ENCODE results near the gene OR5C1. TPM values are rescaled to one million over a fixed set of nuclear protein-coding genes. Genes with fewer than 3 reads are reported as not detected.

Gene OR5C1
- total and polyA plus RNA-seq, 4 donors = not detected

DNA sequence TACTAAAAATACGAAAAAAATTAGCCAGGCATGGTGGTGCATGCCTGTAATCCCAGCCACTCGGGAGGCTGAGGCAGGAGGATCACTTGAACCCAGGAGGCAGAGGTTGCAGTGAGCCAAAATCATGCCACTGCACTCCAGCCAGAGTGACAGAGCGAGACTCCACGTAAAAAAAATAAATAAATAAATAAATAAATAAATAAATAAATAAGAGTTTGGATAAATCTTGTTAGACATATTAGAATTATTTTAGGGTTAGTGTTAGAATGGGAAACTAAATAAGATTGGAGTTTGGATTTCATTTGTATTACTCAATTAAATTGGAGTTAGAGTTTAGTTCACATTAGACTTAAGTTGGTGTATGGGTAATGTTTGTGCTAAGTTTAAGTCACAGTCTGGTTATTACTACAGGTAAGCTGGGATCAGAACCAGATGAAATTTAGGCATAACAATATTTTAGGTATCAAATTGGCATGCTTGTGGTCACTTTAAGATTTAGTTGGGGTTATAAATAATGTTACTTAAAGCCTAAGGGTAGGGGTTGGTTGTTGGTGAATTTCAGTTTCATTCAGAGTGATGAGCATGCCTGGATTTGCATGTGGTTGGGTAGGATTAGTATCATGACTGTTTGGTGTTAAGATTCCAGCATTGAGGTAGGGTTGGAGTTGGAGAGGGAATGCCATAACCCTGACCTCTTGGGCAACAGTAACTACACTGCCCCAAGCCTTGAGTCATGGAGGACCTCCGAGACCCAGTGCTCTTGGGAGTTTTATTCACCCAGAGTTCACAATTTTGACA, 3.3 kb downstream of the OR5C1 start:
- TF ChIP-seq, protein P1, sequence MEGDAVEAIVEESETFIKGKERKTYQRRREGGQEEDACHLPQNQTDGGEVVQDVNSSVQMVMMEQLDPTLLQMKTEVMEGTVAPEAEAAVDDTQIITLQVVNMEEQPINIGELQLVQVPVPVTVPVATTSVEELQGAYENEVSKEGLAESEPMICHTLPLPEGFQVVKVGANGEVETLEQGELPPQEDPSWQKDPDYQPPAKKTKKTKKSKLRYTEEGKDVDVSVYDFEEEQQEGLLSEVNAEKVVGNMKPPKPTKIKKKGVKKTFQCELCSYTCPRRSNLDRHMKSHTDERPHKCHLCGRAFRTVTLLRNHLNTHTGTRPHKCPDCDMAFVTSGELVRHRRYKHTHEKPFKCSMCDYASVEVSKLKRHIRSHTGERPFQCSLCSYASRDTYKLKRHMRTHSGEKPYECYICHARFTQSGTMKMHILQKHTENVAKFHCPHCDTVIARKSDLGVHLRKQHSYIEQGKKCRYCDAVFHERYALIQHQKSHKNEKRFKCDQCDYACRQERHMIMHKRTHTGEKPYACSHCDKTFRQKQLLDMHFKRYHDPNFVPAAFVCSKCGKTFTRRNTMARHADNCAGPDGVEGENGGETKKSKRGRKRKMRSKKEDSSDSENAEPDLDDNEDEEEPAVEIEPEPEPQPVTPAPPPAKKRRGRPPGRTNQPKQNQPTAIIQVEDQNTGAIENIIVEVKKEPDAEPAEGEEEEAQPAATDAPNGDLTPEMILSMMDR (IDR thresholded peaks at IDR 0.05; ENCODE audit: control extremely low read depth, extremely low read depth) = no peak
- Histone ChIP-seq H3K27ac (ENCODE audit: low read depth in 1 of 2, low read length in 1 of 2) (no peak overlapping the region), H3K4me1 (ENCODE audit: control insufficient read depth in 5 of 5, insufficient read depth in 5 of 5, low read length in 5 of 5) (no peaks in the 10 kb centered on the region), H3K4me3 (no peak overlapping the region), H3K36me3 (ENCODE audit: control insufficient read depth in 4 of 4, insufficient read depth in 4 of 4, low read length in 4 of 4) (no peaks in the 10 kb centered on the region), H3K27me3 (ENCODE audit: control insufficient read depth in 3 of 3, insufficient read depth in 3 of 3, low read length in 2 of 3) (no peaks in the 10 kb centered on the region), H3K9me3 (ENCODE audit: control insufficient read depth in 4 of 4, insufficient read depth in 3 of 4, low read length in 3 of 4) (no peaks in the 10 kb centered on the region), H3K9ac (ENCODE audit: insufficient read depth in 1 of 2, low read length in 2 of 2) (no peak overlapping the region)
- 92 to 93% methylated on average over 5 of the region's 5 CpGs for WGBS, 2 donors
- DNase-seq (no peak), ATAC-seq (ENCODE audit: insufficient read depth, low FRiP score) (no peak)

DNA sequence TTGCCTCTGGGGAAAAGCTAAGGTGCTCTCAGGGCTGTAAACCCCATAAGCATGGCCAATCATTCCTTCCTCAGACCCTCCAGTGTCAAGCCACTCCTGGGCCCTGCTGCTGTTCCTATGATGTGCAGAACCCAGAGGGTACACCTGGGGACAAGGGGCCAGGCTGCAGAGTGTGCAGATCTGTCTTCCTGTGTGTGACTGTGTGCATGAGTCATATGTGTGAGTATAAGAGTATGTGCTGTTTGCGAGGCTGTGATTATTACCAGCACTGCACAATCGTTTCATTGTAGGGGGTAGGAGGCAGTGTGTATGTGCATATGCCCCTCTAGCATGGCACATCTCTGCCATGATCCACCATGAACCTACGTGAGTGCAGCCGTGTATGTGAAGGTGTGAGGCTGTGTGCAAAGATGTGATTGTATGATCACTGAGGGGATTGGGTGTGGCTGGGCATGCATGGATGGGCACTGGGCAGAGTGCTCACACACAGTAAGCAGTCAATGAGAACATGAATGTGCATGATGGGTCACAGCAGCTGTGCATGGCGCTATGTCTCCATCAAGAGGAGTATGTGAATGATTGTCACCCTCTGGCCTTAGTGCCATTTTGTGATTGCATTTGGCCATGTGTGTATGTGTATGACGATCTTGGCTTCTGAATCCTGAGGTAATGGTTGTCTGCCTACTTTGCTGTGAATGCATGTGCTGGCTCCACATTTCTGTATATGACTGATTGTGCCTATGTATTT, 8.8 kb downstream of the OR5C1 start:
- Histone ChIP-seq H3K4me3 (no peak overlapping the region), H3K36me3 (ENCODE audit: control insufficient read depth in 4 of 4, insufficient read depth in 4 of 4, low read length in 4 of 4) (no peaks in the 10 kb centered on the region), H3K4me1 (ENCODE audit: control insufficient read depth in 5 of 5, insufficient read depth in 5 of 5, low read length in 5 of 5) (no peaks in the 10 kb centered on the region), H3K9ac (ENCODE audit: insufficient read depth in 1 of 2, low read length in 2 of 2) (no peak overlapping the region), H3K27me3 (ENCODE audit: control insufficient read depth in 3 of 3, insufficient read depth in 3 of 3, low read length in 2 of 3) (no peaks in the 10 kb centered on the region), H3K9me3 (ENCODE audit: control insufficient read depth in 4 of 4, insufficient read depth in 3 of 4, low read length in 3 of 4) (peaks cover 0 to 3% (median 0%) of the 10 kb centered on the region in 4 donors), H3K27ac (ENCODE audit: low read depth in 1 of 2, low read length in 1 of 2) (no peak overlapping the region)
- TF ChIP-seq, protein P1 (IDR thresholded peaks at IDR 0.05; ENCODE audit: control extremely low read depth, extremely low read depth) = no peak
- WGBS, 2 donors = 88 to 94% methylated on average over 6 of the region's 6 CpGs
- DNase-seq (no peak), ATAC-seq (ENCODE audit: insufficient read depth, low FRiP score) (no peak)

DNA sequence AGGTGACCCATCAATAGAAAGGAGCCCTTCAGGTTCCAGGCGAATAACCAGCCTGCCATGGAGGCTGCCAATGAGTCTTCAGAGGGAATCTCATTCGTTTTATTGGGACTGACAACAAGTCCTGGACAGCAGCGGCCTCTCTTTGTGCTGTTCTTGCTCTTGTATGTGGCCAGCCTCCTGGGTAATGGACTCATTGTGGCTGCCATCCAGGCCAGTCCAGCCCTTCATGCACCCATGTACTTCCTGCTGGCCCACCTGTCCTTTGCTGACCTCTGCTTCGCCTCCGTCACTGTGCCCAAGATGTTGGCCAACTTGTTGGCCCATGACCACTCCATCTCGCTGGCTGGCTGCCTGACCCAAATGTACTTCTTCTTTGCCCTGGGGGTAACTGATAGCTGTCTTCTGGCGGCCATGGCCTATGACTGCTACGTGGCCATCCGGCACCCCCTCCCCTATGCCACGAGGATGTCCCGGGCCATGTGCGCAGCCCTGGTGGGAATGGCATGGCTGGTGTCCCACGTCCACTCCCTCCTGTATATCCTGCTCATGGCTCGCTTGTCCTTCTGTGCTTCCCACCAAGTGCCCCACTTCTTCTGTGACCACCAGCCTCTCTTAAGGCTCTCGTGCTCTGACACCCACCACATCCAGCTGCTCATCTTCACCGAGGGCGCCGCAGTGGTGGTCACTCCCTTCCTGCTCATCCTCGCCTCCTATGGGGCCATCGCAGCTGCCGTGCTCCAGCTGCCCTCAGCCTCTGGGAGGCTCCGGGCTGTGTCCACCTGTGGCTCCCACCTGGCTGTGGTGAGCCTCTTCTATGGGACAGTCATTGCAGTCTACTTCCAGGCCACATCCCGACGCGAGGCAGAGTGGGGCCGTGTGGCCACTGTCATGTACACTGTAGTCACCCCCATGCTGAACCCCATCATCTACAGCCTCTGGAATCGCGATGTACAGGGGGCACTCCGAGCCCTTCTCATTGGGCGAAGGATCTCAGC, 11.6 kb downstream of the OR5C1 start, which contains the start of gene OR1K1:
TSS of gene OR1K1 (plus strand) at position 58 of the 995 bp plus-strand sequence. CDS start at position 58, 0 bp downstream.
- ATAC-seq (ENCODE audit: insufficient read depth, low FRiP score) = no peak

More for the DNA sequence above, 11.6 kb downstream of the OR5C1 start, which contains the start of gene OR1K1:
- H3K27me3 ChIP-seq (ENCODE audit: control insufficient read depth in 3 of 3, insufficient read depth in 3 of 3, low read length in 2 of 3) = no peaks in the 10 kb centered on the region
- TF ChIP-seq, protein P1 (IDR thresholded peaks at IDR 0.05; ENCODE audit: control extremely low read depth, extremely low read depth) = no peak
- H3K27ac ChIP-seq (ENCODE audit: low read depth in 1 of 2, low read length in 1 of 2) = no peak within 1 kb of the TSS
- peaks cover 0 to 3% (median 0%) of the 10 kb centered on the region in 4 donors for H3K9me3 ChIP-seq (ENCODE audit: control insufficient read depth in 4 of 4, insufficient read depth in 3 of 4, low read length in 3 of 4)
- no peak for DNase-seq
- H3K4me3 ChIP-seq = no peak within 1 kb of the TSS
- no peaks in the 10 kb centered on the region for H3K4me1 ChIP-seq (ENCODE audit: control insufficient read depth in 5 of 5, insufficient read depth in 5 of 5, low read length in 5 of 5)
- 95 to 97% methylated on average over 30 of the region's 30 CpGs for WGBS, 2 donors
- H3K9ac ChIP-seq (ENCODE audit: insufficient read depth in 1 of 2, low read length in 2 of 2) = no peak within 1 kb of the TSS
- H3K36me3 ChIP-seq (ENCODE audit: control insufficient read depth in 4 of 4, insufficient read depth in 4 of 4, low read length in 4 of 4) = no peaks in the 10 kb centered on the region
